Gastrocnemius medialis (tissue), 4 donors: ENCODE data around the gene SH2D7. TPM values are rescaled to one million over a fixed set of nuclear protein-coding genes. Genes with fewer than 3 reads are reported as not detected.

Experiments
- ATAC-seq, 2 donors: fragments of 150-250 bp; one replicate each; pipeline ENCODE4 v1.9.1; 2016
- DNase-seq, 2 donors: peaks; one replicate each; pipeline ENCODE4 v3.0.0-alpha.2; 2019
- H3K27ac ChIP-seq, 4 donors: fragments of 200-600 bp; sonication (generic); 1 replicate in 1 of 4; 2 replicates in 3 of 4; pipeline ENCODE4 v1.5.1; 2016 to 2018; ENCODE audit warnings: mild to moderate bottlenecking in 2 of 4, moderate library complexity in 1 of 4
- H3K27me3 ChIP-seq, 3 donors: fragments of 200-600 bp; sonication (generic) in 2 of 3; 1 replicate in 1 of 3; 2 replicates in 2 of 3; pipeline versions ENCODE4 v1.5.1 to v1.6.0; 2016 to 2019; ENCODE audit warnings: mild to moderate bottlenecking in 1 of 3, moderate library complexity in 1 of 3
- H3K36me3 ChIP-seq, 2 donors: fragments of 200-600 bp; sonication (generic) in 1 of 2; one replicate each; pipeline ENCODE4 v1.5.1; 2017 to 2018
- H3K4me1 ChIP-seq, 2 donors: fragments of 200-600 bp; sonication (generic) in 1 of 2; one replicate each; pipeline ENCODE4 v1.5.1; 2016 to 2017; ENCODE audit warnings: mild to moderate bottlenecking in 2 of 2
- H3K4me3 ChIP-seq, 4 donors: fragments of 200-600 bp; sonication (generic) in 3 of 4; 1 replicate in 1 of 4; 2 replicates in 3 of 4; pipeline ENCODE4 v1.5.1; 2016 to 2019; ENCODE audit warnings: mild to moderate bottlenecking in 2 of 4
- H3K9me3 ChIP-seq, 3 donors: fragments of 200-600 bp; sonication (generic) in 2 of 3; 1 replicate in 1 of 3; 2 replicates in 2 of 3; pipeline ENCODE4 v1.5.1; 2016 to 2019
- POLR2A ChIP-seq, 2 donors: fragments of 450-650 bp; IDR thresholded peaks; one replicate each; pipeline ENCODE4 v1.6.1; 2017; ENCODE audit warnings: antibody characterized with exemption in 2 of 2, mild to moderate bottlenecking in 2 of 2, moderate library complexity in 2 of 2
- in situ Hi-C, 4 donors: fragments of 200-750 bp; cut with MboI; loops; one replicate each; pipeline versions ENCODE4 v1.15.0 to v1.8.0; 2017; ENCODE audit warnings: low sequenced_read_pairs in 4 of 4
- intact Hi-C: fragments of 100-400 bp; cut with DNase I; formaldehyde crosslinking; loops from one replicate; pipeline ENCODE4 v1.15.1; 2023; ENCODE audit warnings: low total_unique reads
- total RNA-seq, 4 donors: library from RNA; depleted of rRNA; stranded (reverse); fragments of >200 nt; gene quantifications; one replicate each; pipeline versions ENCODE4 v1.1.0 to v1.2.3, GENCODE V29; 2016
- TF ChIP-seq, protein P1 (sequence below), 5 experiments: fragments of 450-650 bp in 3 of 5; fragments of 200-600 bp in 2 of 5; sonication (generic) in 2 of 5; IDR thresholded peaks in 4 of 5; conservative IDR thresholded peaks in 1 of 5; 1 replicate in 4 of 5; 2 replicates in 1 of 5; pipeline ENCODE4 v1.5.1; 2016 to 2019; ENCODE audit warnings: antibody characterized with exemption in 5 of 5, mild to moderate bottlenecking in 3 of 5, moderate library complexity in 3 of 5

SH2D7 gene
- total RNA-seq, 4 donors from 2014 or later, result not detected

DNA sequence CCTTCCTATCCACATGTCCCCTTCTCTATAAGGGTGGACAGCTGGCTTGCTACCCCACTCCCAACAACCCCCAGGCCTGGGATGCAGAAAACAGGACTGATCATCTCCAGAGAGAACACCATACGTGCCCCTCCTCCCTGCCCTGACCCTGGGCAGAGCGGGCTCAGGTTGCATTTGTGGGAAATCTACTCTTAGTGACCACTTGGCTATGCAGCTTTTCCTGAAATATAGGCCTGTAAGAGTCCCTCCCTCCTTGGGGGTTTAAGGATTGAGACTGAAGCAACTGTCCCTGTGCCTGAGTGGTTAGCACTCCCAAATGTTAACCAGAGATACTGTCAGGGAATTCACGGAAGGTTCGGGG, 11.7 kb downstream of the SH2D7 start:
- H3K36me3 ChIP-seq, result no peaks in the 10 kb centered on the region
- ATAC-seq (no peak), DNase-seq (no peak)
- no peaks in the 10 kb centered on the region for H3K27me3 ChIP-seq
- in situ Hi-C loops, result loop anchor here in 2 of 4 donors (10.0 to 25.0 kb wide), 2 partner anchors 109 to 333 kb away; partner anchors contain the start of gene IREB2 (in 1 of the 2)
- intact Hi-C loops, result no loop called here
- H3K9me3 ChIP-seq, result no peaks in the 10 kb centered on the region
- H3K4me1 ChIP-seq, result no peaks in the 10 kb centered on the region
- H3K27ac ChIP-seq, result no peak overlapping the region
- no peak overlapping the region for H3K4me3 ChIP-seq
- TF ChIP-seq, protein P1, sequence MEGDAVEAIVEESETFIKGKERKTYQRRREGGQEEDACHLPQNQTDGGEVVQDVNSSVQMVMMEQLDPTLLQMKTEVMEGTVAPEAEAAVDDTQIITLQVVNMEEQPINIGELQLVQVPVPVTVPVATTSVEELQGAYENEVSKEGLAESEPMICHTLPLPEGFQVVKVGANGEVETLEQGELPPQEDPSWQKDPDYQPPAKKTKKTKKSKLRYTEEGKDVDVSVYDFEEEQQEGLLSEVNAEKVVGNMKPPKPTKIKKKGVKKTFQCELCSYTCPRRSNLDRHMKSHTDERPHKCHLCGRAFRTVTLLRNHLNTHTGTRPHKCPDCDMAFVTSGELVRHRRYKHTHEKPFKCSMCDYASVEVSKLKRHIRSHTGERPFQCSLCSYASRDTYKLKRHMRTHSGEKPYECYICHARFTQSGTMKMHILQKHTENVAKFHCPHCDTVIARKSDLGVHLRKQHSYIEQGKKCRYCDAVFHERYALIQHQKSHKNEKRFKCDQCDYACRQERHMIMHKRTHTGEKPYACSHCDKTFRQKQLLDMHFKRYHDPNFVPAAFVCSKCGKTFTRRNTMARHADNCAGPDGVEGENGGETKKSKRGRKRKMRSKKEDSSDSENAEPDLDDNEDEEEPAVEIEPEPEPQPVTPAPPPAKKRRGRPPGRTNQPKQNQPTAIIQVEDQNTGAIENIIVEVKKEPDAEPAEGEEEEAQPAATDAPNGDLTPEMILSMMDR (IDR thresholded peaks at IDR 0.05 in 4 of 5, conservative IDR thresholded peaks at IDR 0.05 in 1 of 5), result no peak
- TF ChIP-seq POLR2A (IDR thresholded peaks at IDR 0.05), result no peak

DNA sequence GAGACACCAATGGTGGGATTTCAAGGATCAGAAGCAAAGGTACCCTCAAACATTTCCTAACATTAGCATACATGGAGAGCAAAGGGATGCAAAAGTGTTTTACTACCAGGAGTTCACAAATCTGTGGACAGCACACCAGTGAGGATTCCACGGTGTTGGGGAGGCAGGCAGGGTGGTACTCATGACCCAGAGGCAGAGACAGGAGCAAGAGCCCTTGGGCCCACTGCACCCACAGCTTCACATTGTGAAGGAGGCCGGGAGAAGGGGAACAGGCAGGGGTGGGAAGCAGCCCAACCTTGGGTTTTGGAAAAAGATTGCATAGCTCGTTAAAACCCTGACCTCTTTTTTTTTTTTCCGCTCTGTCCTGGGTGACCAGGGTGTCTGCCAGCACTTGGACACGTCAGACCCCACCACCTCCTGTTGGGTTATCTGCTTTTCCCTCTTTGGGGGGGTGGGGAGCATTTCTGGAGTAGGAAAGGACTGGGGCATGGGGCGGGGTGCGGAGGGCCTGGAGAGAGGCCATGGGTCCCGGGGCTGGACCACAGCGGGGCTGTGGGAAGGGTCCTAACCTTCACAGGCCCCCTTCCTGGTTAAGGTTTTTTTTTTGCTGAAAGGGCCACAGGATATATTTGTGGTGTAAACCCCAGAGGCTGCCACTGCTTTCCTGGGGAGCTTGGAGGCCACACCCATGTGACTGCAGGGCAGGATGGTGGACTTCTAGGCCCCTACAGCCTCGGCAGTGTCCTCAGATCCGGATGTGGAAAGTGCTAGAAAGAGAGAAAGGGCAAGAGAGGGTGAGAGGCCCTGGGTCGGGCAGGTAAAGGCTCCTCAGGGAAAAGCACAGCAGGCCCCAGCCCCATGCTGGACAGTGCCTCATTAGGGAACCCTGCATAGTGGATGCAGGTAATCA, 12.5 kb downstream of the SH2D7 start:
- in situ Hi-C loops, result loop anchor here (5.0 to 25.0 kb wide), 5 partner anchors 103 to 332 kb away; partner anchors contain the start of gene IREB2 (in 1 of the 4)
- TF ChIP-seq, protein P1 (IDR thresholded peaks at IDR 0.05 in 4 of 5, conservative IDR thresholded peaks at IDR 0.05 in 1 of 5), result no peak
- no peak for TF ChIP-seq POLR2A (IDR thresholded peaks at IDR 0.05)
- no peaks in the 10 kb centered on the region for H3K4me1 ChIP-seq
- H3K4me3 ChIP-seq, result no peak overlapping the region
- no peak overlapping the region for H3K27ac ChIP-seq
- H3K27me3 ChIP-seq, result no peaks in the 10 kb centered on the region
- no peaks in the 10 kb centered on the region for H3K9me3 ChIP-seq
- DNase-seq, result no peak
- no peak for ATAC-seq
- intact Hi-C loops, result no loop called here
- H3K36me3 ChIP-seq, result no peaks in the 10 kb centered on the region

DNA sequence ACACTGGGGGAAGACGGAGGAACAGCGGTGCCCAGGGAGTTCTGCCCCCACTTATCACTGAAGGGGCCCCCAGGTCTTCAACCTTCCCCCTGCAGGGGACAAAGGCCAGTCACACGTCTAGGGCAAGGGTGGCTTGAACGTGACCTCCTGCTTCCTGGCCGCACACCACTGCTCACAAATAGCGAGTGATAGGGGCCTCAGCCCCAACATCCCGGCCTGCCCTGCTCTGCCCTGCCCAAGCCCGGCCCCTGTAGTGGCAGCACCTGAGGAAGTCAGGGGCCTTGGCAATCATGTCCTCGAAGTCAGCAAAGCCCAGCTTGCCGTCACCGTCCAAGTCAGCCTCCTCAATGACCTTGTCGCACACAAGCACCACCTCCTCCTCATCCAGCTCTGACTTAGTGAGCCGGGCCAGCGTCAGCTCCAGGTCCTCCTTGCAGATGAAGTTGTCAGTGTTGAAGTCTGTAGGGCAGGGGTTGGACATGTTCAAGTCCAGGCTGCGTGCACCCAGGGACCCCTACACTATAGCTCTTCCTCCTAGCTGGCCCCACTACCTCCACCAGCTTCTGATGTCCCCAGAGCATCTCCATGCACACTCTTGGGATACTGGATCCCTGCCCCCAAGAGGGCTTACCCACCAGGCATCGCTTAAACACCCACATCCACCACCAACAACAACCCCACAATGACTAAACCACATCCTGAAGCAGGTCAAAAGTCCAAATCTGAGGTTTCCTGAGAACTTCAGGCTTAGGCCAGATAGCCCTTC, 13.3 kb downstream of the SH2D7 start:
- Histone ChIP-seq H3K9me3 (no peaks in the 10 kb centered on the region), H3K27ac (no peak overlapping the region), H3K4me3 (no peak overlapping the region), H3K36me3 (no peaks in the 10 kb centered on the region), H3K4me1 (no peaks in the 10 kb centered on the region), H3K27me3 (no peaks in the 10 kb centered on the region)
- intact Hi-C loops, result no loop called here
- no peak for ATAC-seq
- TF ChIP-seq, protein P1 (IDR thresholded peaks at IDR 0.05 in 4 of 5, conservative IDR thresholded peaks at IDR 0.05 in 1 of 5), result no peak
- TF ChIP-seq POLR2A (IDR thresholded peaks at IDR 0.05), result no peak
- no peak for DNase-seq
- in situ Hi-C loops, result loop anchor here (5.0 to 25.0 kb wide), 5 partner anchors 103 to 332 kb away; partner anchors contain the start of gene IREB2 (in 1 of the 4)

DNA sequence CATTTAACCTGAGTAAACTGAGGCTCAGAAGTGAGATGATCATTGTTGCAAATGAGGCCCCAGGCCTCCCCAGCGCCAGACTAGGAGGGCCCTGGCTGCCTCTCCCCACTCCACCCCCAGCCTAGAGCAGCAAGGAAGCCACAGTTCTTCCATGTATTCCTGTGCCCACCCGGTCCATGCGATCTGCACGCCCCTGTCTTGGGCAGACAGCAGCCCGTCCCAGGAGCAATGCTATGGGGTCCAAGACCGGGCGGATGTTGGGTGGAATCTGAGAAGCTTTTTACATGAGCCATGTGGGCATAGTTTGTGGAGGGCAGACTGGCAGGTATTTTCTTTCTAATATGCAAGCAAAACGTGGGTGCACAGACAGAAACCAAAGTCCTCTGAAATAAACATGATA, 15.1 kb downstream of the SH2D7 start:
- Histone ChIP-seq H3K27ac (no peak overlapping the region), H3K36me3 (no peaks in the 10 kb centered on the region), H3K27me3 (no peaks in the 10 kb centered on the region), H3K4me3 (no peak overlapping the region), H3K4me1 (no peaks in the 10 kb centered on the region), H3K9me3 (no peaks in the 10 kb centered on the region)
- intact Hi-C loops (no loop called here), in situ Hi-C loops (loop anchor here (5.0 to 25.0 kb wide), 5 partner anchors 105 to 330 kb away; partner anchors contain the start of gene IREB2 (in 1 of the 4))
- ATAC-seq (no peak), DNase-seq (no peak)
- no peak for TF ChIP-seq POLR2A (IDR thresholded peaks at IDR 0.05)
- TF ChIP-seq, protein P1 (IDR thresholded peaks at IDR 0.05 in 4 of 5, conservative IDR thresholded peaks at IDR 0.05 in 1 of 5), result no peak
